PC-9 (cell line): Measurements from ENCODE around the gene C2orf74.

Source experiments
- EZH2 ChIP-seq: fragments of 200-600 bp; sonication (generic); IDR thresholded peaks from 2 replicates; pipeline ENCODE4 v1.8.0; 2017; ENCODE audit warnings: antibody characterized with exemption, low read depth
- TF ChIP-seq, protein P1 (sequence below): fragments of 200-600 bp; sonication (generic); conservative IDR thresholded peaks from 2 replicates; pipeline ENCODE4 v1.6.1; 2017; ENCODE audit warnings: mixed run types, antibody characterized with exemption, mild to moderate bottlenecking, moderate library complexity

DNA sequence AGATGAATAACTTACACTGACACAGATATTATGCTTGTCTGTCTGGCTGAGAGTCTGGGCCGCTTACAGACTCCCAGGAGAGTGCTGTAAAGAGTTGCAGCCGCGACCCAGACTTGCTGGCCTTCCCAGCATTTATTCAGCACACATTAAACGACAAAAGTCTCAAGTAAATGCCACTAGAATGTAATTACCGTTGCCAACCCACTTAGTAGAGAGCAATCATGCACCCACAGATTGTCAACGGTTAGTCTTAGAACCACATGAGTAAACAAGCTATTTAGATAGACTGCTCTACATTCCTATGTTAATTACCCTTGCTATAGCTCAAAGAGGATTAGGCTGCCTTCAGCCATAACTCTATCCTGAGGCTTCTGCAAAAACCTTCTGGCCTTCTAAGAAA, 47.8 kb upstream of the C2orf74 start:
- TF ChIP-seq, protein P1, sequence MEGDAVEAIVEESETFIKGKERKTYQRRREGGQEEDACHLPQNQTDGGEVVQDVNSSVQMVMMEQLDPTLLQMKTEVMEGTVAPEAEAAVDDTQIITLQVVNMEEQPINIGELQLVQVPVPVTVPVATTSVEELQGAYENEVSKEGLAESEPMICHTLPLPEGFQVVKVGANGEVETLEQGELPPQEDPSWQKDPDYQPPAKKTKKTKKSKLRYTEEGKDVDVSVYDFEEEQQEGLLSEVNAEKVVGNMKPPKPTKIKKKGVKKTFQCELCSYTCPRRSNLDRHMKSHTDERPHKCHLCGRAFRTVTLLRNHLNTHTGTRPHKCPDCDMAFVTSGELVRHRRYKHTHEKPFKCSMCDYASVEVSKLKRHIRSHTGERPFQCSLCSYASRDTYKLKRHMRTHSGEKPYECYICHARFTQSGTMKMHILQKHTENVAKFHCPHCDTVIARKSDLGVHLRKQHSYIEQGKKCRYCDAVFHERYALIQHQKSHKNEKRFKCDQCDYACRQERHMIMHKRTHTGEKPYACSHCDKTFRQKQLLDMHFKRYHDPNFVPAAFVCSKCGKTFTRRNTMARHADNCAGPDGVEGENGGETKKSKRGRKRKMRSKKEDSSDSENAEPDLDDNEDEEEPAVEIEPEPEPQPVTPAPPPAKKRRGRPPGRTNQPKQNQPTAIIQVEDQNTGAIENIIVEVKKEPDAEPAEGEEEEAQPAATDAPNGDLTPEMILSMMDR, result no peak
- no peak for TF ChIP-seq EZH2
